Hematopoietic multipotent progenitor cell treated with erythropoietin and hydrocortisone succinate and interleukin-3 and kit ligand, for 4 days (in vitro differentiated cells): ENCODE results near the gene AGTRAP.
A peak's percentile ranks its signal among the peaks of the same experiment; 100 is the strongest.

ENCODE experiments used
- DNase-seq: peaks from one replicate; pipeline ENCODE4 v3.0.0-alpha.2; 2015

AGTRAP gene

DNA sequence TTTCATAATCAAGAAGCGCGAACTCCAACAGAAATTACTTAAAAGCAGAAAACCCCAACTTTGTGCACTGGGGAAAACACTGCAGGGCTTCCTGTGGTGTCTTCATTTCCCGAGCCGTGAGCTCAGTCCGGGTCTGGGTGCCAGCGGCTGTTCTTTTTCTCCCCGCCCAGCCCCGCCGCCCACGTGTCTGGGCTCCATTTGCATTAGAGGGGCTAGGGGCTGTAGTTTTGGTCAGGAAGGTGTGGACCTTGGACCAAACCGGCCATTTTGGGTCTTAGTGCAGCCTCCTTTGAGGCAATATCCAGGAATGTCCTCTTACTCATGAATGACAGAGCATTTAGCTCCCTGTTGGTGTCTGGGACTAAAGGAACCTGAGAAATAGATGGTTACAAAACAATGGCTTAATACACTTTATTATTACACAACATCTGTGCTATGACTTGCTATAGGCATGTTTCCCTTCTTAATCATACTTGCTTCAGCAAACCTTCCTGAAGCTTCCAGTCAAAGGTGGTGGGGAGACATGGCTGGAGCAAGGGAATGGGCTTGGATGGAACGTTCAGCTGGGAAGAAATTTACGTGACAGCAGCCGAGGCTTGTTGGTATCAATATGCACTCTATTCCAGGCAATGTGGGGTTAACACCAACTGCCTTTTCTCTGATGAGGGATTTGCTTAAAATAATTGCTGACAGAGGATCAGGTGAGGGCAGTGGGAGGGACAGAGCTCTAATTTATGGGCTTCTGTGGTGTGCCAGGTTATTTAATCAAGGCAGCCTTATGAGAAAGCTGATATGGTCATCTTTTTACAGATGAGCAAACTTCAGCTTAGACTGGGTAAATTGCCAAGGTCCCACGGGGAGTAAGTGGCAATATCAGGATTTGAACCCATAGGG is 1.1 kb downstream of the AGTRAP start:
- DNase-seq: peak; percentile 86

DNA sequence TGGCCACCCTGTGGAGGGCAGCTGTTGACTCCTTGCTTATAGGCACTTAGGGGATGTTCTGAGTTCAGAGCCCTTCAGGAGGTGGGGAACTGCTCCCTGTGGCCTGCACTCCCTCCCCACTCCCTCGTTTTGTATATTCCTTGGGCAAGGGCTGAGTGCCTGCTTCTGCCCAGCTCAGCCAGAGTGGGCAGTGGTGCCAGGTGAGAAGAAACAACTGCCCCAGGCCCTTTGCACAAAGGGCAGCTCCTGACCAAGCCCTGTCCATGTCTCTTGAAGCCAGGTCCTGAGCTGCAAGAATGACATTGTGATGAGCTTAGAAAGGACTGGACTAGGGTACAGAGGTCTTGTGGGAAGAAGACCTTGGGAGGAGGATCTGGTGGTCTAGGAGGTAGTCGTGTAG is 2.2 kb downstream of the AGTRAP start:
- no peak for DNase-seq

DNA sequence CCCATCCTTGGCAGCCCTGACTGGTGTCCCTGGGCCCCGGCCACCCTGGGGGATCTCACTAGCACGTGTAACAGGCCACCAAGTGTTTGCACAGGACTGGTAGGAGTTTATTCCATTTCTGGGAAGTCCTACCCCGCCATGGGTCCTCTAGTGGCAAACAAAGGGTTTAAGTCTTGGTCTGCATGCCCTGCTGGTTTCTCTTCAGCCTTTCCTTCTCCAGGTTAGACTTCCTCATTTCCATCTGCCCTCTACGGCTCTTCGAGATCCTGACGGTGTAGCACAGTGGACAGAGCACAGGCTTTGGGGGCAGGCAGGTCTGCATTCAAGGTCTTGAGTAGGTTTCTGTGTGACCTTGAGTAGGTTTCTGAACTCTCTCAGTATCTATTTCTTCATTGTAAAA is 2.8 kb downstream of the AGTRAP start:
- DNase-seq: peak; percentile 54

DNA sequence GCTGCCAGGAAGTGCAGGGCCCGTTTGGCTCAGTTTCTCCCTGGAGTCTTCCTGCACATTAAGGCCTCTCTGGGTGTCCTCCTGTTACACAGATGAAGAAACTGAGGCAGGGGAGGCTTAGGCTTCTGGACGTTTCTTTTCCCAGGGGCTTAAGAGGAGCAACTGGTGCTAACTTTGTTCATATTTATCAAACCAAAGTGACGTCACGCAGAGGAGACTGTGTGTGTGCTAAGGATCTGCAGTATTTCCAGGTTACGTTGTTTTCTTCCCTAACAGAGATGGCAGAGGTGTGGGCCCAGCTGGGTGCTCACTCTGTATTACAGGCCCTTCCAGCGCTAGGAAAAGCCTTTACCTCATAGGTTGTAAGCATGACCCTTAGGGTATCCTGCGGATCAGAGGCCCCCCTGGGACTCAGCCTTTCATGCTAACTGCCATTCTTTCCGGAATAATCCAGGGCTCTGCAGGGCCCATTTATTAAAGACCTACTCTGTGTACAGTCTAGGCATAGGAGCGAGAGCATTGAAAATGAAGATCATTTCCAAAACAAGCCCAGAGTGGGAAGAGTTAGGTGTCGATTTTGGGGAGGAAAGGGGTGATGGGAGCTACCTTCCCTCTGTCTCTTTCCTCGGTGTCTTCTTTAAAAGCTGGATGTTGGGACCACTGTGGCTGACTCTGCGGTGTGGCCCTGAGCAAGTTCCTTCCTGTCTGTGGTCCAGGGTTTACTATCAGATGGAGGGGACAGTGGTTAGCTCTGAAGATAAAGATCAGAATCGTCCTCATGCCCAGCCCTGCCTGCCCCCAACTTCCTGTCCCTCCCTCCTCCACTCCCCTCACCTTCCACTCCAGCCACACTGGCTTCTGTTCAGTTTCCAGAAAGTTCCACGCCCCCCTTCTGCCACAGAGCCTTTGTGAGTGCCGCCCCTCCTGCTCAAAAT is 4.6 kb downstream of the AGTRAP start:
- DNase-seq: peak; percentile 89

DNA sequence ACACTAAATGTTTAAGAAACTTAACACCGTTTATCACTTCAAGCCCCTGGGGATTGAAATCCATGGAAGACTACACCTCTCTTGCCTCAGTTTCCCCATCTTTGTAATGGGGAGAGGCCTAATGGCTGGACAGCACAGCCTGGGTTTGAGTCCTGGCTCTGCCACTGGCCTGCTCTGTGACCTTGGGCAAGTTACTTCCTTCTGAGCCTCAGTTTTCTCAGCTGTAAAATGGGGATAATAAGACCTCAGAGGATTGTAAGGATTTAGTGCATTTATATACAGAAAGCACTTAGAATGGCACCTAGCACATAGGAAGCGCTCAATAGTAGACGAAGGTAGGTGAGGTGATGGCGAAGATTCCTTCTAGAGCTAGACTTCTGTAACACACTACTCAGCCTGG is 5.5 kb downstream of the AGTRAP start:
- no peak for DNase-seq

DNA sequence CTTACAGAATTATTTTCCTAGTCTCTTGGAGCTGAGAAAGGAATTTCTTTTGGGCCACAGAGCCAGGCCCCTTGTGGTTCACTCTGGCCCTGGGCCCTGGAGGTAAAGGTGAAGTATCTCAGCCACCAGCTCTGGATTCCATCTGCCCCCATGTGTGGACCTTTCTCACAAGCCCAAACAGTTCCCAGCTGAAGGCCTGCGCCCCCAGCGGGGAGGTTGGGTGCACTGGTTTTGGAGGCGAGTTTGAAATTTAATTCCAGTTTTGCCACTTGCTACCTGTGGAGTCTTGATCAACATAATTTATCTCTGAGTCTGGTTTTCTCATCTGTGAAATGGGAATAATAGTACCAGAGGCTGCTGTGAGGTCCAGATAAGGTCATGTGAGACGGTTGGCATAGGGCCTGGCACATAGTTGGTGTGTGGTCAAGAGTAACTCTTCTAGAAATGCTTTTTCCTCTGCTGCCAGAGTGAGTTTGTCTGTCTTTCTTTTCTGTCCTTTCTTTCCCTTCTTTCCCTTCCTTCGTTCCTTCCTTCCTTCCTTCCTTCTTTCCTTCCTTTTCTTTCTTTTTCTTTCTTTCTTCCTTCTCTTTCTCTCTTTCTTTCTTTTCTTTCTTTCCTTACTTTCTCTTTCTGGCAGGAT is 6.1 kb downstream of the AGTRAP start:
- DNase-seq: peak; percentile 85

DNA sequence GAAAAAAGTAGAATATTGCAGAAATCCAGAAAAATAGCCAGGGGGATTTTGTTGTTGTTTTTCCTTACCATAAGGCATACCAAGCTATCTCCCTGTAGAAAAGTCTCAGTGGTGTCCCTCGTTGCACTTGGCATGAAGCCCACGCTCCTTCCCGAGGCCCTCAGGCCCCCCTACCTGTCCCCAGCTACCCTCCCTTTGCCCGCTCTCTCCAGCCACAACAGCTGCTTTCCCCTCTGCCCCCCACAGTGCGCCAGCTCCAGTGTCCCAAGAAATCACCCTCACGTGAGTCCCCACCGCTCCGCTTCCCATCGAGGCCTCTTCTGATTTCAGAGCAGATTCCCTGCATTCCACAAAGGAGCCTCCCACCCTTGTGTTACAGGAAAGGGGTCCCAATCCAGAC is 8.4 kb downstream of the AGTRAP start:
- DNase-seq: no peak

DNA sequence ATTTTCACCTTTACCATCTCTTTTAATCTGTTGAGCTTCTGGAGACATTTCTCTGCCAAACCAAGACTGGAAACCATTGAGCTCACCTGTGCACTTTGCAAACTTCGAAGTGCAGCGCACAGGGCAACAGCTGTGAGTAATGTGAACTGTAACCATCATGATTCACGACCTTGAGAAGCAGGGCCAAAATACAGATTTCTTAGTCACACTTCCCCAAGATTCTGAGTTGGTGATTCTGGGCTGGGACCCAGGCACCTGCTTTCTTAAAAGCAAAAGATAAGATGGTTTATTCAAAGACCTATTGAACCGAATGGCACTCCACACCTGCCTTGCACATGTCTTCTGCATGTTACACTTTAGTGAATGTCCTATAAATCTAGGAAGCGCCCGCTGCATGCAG is 10.2 kb downstream of the AGTRAP start:
- no peak for DNase-seq

DNA sequence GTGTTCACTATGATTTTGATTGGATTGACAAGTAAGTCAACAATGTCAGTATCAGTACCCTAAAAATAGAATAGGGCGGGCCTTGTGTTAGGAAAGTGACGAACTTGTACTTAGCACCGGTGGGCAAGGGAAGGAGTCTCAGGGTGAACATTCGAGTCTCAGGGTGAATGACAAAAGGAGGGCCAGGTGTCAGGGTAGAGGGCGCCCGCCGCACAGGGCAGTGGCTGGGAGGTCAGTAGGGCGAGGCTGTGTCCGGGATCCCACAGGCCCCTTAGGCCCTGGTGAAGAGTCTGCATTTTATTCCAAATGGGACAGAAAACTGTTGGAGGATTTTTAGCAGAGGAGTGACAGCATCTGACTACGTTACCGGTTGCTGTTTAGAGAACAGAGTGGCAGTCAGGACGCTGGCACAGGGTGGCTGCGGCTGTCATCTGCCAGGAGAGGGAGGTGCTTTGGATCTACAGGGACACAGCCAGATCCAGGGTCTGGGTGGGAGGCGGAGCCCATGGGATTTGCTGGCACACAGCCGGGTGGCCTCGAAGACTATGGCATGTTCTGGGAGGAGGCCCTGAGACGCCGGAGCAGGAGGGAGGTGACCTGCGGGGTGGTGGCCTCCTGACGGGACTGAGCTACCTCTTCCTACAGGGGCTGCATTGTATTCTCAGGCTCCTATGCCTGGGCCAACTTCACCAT is 11.0 kb downstream of the AGTRAP start:
- DNase-seq: no peak

DNA sequence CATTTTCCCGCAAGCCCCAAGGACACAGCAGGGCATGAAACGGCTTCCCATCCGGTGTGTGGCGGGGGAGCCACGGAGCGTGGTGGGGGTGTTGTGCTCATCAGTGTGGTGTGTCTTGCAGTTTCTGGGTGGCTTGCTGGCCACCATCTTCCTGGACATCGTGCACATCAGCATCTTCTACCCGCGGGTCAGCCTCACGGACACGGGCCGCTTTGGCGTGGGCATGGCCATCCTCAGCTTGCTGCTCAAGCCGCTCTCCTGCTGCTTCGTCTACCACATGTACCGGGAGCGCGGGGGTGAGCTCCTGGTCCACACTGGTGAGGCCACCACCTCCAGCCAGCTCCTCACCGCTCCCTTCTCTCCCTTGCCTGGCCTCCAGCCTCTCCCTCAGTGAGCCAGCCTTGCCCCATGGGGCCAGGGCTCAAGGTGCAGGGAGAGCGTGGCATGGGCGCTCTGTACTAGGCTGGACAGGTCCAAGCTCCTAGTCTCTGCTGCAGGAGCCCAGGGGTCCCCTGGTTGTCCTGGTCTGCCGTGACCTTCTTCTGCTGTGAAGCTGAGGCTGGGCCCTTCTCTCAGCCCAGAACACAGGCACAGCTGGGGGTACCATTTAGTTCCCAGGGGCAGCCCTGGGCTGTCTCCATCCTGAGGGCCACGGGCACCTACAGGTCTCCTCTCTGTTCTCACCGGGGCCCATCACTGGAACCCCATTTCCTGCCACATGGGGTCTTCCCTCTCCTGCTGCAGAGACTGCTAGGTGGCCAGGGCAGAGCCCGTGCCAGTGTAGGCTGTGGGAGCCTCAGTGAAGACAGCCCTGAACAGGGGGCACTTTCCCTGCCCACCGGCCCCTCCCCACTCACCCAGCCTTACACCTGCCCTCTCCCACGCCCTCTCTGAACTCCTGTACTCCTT is 12.6 kb downstream of the AGTRAP start:
- no peak for DNase-seq

DNA sequence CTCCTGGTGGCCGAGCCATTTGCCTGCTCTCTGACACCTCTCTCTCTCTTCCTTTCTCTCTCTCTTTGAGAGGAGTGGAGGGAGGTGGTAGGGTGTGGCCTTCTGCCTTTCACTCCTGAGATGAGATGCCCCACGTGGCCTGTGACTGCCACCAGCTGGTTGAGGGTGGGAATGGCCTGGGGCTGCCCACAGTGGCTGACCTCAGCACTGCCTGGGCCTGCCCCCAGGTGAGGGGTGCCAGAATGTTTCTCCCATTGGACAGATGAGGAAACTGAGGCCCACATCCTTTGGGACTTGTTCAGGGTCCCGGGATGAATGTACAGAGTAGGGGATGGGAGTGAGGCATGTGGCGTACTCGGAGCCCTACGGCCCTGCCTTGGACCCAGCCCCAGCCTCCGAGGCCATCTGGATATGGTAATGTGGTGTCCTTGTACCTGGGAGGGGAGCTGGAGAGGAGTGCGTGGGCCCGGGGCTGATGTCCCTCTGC is 13.3 kb downstream of the AGTRAP start:
- peak; percentile 87 for DNase-seq

DNA sequence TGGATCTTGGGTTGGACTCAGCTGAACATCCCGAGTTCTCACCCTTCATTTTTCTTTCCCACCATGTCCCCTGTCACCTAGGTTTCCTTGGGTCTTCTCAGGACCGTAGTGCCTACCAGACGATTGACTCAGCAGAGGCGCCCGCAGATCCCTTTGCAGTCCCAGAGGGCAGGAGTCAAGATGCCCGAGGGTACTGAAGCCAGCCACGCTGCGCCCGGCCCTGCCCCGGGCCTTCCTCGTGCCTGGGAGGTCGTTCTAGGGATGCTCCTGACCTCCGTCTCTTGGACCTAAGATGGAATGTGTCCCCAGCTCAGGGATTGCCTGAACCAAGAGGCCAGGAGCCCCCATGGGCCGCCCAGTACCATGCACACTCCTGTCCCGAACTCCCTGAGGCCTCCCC is 14.1 kb downstream of the AGTRAP start:
- DNase-seq: no peak

DNA sequence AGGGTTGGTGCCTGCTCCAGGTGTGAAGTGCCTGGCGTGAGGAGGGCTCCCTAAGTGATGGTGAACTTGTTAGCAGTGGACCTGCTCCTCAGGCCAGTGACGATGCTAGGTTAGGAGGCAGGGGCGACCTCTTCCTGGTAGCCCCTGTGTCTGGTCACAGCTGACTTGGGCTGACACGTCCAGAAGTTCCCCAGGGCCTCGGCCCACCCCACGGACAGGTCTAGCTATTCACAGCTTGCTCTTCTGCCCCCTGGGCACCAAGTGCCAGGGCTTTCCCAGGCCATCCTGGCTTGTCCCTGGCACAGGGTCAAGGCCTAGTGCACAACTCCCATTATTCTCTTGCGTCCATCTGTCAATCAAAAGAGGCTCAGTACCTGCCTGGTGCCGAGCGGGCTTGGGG is 15.2 kb downstream of the AGTRAP start:
- DNase-seq: no peak

DNA sequence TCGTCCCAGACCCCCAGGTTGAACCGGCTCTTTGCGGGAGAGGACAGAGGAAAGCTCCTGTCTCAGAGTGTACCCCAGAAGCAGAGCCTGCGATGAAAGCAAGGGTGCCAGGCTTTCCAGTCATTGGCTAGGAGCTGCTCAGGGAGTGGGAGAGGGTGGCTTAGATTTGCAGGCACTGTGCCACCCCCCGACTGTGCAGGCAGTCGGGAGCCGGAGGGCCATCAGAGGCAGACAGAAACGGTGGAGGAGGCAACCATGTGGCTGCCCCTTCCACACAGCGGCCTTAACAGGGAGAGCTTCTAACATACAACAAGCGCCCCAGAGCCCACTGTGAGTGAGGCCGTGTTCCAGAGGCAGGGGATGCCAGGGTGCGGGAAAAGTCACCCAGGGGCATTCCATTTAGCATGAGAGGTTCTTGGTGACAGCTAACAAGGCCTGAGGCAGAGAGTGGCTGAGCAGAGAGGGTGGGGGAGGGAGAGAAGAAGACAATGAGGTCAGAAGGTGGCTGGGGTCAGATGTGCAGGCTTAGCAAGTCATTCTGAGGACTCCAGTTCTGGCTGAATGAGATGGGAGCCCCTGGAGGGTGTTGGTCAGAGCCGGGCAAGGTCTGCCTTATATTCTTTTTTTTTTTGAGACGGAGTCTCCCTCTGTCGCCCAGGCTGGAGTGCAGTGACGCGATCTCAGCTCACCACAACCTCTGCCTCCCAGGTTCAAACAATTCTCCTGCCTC is 16.6 kb downstream of the AGTRAP start:
- no peak for DNase-seq

DNA sequence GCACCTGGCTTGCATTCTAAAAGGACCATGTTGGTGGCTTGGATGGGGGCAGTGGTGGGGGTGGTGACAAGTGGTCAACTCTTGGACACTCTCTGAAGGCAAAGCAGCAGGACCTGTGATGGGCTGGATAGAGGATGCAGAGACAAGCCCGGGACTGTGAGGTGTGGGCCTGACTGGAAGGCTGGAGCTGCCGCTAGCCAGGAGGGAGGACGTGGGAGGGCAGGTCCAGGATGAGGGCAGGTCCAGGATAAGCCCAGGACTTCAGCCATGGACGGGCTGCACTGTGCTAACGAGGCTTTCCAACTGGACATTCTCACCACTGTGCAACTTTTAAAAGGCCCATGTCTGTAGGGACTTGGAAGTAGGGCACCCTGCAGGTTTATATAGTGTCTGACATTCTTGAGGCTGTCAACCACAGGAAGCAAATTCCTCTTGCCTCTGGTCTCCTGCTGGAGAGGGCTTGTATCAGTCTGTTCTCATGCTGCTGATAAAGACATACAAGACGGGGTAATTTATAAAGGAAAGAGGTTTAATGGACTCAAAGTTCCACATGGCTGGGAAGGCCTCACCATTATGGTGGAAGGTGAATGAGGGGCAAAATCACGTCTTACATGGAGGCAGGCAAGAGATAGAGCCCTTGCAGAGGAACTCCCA is 17.7 kb downstream of the AGTRAP start:
- no peak for DNase-seq

DNA sequence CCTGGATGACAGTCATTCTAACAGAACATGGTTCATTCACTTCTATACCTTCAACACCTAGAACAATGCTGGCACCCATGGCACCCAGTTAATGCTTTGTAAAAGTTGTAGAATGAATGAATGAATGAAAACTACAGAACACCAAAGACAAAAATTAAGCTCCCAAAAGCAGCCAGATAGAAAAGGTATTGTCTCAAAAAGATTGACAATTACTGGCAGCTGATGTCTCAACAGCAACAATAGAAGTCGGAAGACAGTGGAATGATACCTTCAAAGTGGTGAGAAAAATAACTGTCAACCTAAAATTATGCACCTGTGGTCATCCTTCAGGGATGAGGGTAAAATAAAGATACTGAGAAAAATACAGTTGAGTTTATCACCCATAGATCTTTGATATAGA is 21.1 kb downstream of the AGTRAP start:
- DNase-seq: no peak

DNA sequence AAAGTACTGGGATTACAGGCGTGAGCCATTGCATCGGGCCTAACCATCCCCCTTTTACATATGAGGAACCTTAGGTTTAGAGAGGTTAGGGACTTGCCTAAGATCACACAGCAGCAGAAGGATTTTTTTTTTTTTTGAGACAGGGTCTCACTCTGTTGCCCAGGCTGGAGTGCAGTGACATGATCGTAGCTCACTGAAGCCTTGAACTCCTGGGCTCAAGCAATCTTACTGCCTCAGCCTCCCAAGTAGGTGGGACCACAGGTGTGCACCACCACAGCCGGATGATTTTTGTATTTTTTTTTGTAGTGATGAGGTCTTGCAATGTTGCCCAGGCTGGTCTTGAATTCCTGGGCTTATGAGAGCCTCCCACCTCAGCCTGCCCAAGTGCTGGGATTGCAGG is 23.9 kb downstream of the AGTRAP start:
- no peak for DNase-seq

DNA sequence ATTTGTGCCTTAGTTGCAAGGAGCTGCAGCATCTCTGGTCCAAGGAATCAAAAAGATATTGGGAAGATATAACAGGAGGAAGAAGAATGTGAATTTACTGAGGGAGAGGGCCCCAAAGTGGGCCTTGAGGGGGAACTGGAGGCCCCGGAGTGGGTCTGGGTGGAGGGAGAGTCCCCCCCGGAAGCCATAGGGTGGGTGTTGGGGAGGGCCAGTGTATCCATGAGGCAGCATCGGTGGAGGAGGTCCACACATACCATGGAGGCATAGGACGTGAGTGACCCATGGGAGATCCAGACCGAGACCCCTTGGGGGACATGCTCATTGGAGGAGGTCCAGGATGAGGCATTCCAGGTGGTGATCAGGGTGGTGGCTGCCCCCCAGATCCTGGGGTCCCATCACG is 25.3 kb downstream of the AGTRAP start:
- no peak for DNase-seq

DNA sequence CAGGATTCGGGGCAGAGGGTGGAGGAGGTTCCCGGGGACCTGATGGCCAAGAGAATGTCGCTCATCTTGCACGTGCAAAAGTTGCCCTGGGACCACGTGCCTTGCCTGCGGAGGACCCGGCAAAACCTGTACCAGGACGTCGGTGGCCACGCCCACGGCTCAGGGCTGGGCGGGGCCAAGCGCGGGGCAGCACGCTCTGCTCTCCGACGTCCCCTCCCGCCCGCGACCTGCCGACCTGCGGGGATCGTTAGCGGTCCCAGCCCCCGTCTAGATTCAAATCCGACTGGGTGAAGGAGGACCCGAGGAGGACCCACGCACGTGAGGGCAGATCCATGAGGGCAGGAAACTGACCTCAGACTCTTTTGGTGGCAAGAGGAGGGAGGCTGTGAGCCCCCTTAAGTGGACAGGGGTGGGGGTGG is 26.1 kb downstream of the AGTRAP start, which contains the start of gene C1orf167:
Gene C1orf167, plus strand, starts transcription at position 206 of the 419 bp plus-strand sequence. CDS start 2,208 bp downstream, outside the sequence.
- peak; percentile 60 for DNase-seq

DNA sequence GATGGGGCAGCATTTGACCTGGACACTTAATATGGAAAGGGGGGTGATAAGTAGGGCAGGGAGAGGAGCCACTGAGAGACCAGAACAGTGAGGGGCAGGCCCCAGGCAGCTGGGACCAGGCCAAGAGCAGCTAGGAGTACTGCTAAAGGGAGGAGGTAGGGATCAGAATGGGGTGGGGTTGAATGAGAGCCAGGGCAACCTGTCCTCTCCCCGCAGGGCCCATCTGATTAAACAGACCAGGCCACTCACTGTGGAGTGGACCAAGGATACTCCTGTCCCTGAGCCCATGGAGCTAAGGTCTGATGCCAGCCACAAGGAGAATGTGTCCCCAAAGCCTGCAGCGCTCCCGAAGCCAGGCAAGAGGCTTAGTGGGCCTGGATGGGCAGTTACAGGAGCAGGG is 28.2 kb downstream of the AGTRAP start:
- DNase-seq: no peak
